ENCODE data around the gene RNF25. TPM values are rescaled to one million over a fixed set of nuclear protein-coding genes. Genes with fewer than 3 reads are reported as not detected.

The RNF25 gene, protein sequence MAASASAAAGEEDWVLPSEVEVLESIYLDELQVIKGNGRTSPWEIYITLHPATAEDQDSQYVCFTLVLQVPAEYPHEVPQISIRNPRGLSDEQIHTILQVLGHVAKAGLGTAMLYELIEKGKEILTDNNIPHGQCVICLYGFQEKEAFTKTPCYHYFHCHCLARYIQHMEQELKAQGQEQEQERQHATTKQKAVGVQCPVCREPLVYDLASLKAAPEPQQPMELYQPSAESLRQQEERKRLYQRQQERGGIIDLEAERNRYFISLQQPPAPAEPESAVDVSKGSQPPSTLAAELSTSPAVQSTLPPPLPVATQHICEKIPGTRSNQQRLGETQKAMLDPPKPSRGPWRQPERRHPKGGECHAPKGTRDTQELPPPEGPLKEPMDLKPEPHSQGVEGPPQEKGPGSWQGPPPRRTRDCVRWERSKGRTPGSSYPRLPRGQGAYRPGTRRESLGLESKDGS
- 41.3 TPM for polyA plus RNA-seq (2013, experiment 1 of 2; ENCODE audit: insufficient read length)
- polyA plus RNA-seq (2013, experiment 2 of 2; ENCODE audit: insufficient read length): 37.6 TPM

DNA sequence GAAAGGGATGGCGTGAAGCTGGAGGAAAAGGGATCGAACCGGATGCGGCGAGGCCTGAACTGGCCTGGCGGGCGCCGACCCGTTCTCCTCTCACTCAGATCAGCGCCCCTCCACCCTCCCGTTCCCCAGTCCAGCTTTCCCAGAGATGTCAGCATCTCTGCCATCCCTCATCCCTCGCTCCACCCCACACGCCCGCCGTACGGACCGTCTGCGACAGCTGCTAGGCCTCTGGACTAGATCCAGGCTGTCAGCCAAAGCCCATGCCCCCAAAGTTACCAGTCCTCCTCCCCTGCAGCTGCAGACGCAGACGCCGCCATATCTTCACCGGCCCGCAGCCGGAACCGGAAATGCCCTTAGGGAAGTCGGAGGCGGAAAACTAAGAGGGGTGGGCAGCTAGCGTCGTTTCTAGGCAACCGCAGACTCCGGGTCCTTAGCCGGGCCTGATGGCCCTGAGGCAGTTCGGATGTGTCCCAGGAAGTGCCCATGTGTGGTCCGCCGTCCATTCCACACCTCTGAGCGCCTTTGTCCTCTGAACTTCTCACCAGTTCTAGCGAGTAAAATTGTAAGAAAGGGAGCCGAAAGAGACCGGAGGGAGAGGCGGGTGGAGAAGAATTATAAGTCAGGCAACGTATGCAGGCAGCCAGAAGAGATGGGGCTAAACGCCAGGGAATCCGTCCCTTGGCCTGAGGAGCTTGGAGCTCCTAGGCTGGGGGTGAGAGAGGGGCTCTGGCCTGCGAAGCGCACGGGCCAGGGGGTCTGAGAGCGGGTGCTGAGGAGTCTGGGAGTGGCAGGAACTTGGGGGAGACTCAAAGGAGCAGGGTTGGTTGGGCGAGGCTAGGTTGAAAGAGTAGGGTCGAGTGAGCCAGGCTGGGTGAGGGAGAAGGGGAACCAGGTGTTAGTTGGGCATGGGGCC lies at the start of gene RNF25, which contains the start of gene STK36:
Gene RNF25 (minus strand): TSS at position 349 of the 913 bp plus-strand sequence. CDS start 32 bp downstream, at position 317.
Gene STK36 (plus strand): TSS at position 433 of the 913 bp plus-strand sequence. CDS start 744 bp downstream, outside the sequence.
- peak; percentile 92 for DNase-seq

DNA sequence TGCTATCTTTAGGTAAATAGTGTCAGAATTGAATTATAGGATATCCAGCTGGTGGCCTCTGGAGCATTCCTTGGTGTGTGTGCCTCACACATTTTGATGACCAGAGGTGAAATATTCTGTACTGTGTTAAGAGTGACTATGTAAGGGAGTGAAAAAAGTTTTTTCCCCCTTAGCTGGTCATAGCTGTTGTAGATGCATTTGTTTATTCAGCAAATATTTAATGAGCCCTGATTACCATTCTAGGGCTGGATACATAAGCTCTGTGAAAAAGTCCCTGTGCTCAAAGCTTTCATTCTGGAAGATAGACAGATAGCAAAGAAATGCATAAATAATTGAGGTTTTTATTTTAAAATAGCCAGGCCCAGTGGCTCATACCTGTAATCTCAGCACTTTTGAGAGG lies 49.7 kb upstream of the RNF25 start:
- no peak for DNase-seq

DNA sequence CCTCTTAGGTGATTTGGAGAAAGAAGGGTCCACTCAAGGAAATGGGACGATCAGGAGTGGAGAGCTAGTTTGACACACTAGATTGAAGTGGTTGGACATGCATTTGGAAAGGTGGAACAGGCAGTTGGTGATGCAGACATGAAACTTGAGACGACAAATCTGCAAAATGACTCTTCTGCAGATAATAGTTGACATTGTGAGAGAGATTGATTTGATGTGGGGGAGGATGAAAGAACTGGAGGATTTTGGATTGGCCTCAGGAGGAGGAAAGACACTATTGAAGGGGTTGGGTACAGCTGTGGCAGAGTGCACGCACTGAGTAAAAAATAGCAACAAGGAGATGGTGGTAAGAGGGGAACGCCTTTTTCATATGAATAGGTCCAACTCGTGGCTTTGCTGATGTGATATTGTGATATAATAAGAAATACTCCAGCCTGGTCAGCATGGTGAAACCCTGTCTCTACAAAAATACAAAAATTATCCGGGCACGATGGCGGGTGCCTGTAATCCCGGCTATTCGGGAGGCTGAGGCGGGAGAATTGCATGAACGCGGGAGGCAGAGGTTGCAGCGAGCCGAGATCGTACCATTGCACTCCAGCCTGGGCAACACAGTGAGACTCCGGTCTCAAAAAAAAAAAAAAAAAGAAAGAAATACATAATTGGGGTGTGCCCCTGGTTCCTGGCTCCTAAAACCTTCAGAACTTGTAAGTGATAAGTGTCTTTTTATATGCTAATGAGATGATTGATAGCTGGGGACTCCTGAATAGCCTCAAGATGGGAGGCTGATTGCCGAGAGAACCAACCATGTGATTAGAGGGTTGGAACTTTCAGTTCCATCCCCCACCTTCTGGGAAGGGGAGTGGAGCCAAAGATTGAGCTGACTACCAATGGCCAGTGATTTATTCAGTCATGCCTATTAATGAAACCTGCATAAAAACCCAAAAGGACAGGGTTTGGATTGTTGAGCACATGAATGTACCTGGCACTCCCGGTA lies 48.5 kb upstream of the RNF25 start:
- no peak for DNase-seq

DNA sequence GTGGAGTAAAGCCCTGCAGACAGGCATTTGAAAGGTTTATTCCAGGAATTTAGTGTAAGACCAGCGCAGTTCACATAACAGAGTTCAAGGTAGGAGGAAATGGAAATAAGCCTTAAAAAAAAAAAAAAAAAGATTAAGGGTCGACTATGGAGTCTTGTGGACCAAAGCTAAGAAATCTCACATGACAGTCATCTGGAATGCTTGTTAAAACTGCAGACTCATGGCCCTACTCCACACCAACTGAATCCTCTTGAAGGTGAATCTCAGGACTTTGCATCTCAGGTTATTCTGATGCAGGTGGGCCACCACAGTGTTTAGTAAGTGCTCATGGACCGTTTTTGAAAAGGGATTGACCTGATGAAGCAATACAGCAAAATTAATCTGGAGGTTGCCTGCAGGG lies 47.7 kb upstream of the RNF25 start:
- DNase-seq: no peak

DNA sequence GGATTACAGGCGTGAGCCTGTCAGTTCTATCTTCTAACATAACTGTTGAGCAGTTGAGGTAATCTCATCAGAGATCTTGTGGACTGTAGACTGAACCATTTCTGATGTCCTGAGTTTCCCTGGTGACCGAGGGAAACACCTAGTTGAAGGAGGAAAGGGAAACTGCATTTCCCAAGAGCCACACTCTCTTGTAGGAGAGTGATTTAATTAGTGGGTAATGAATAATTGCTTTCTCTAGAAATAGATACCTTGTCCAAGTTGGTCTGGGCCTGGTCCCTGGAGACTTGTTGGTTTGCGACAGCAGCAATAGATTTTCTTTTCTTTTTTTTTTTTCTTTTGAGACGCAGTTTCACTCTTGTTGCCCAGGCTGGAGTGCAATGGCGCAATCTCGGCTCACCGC lies 46.3 kb upstream of the RNF25 start:
- DNase-seq: no peak

DNA sequence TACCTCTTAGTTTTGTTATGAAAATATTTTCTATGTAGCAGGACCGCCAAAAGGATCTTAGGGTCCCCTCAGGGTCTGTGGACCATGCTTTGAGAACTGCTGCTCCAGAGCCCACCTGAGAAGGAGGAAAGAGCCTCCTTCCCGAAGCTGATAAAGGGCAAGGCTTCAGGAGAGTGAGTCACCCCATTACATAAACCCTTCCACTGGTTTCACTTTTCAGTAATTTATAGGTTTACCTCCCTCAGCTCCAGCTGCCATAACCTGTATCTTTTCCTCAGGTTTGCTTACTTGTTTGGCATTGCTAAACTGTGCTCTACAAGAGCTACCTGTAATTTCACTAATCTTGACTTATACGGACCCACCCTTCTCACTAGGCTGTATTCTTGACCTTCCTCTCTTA lies 45.5 kb upstream of the RNF25 start:
- DNase-seq: no peak

DNA sequence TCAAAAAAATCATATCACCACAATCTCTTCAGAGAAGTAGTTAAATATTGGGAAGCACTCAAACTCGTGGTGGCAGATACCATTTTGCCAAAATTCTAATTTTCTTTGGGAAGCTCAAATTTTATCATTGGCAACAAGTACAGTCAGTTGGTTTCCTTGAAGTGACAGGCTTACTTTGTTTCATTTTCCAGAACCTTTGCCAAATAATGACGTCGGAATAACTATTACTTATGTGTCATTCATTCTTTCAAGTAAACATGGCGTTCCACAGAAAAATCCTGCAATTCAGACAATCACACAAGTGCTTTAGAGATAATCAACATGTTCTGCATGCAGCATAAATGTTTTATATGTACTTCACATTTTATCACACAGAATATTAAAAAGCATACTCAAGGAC lies 44.3 kb upstream of the RNF25 start:
- DNase-seq: no peak

DNA sequence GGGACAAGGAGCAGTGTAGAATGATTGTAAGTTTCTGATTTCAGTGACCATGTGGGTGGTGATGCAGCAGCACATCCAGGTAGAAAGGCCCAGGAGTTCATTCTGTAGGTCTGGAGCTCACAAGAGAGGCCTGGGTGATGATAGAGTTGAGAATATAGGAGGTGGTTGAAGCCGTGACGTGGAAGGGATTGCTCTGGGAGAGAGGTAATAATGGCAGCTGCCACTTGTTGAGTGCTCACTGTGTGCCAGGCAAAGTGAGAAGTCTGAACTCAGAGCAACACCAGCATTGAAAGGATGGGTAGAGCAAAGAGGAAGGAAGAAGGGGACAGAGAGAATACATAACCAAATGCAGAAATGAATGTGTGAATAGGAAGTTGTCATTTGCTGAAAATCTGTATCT lies 42.1 kb upstream of the RNF25 start:
- DNase-seq: no peak

DNA sequence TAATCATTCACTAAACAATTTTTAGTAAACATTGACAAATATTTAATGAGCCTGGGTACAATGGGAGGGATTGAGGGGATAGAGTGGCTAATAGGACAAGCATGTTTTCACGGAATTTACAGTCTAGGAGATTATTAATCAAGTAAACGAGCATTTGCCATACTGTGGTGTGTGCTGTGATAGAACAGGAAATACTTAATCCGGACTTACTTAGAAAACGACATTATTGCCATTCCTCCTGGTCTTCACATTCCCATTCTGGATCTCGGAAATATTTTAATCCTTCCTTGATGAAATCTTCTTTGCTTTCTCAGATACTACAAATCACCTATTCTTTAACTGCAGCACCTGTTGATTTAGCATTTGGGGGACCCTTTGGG lies 39.7 kb upstream of the RNF25 start:
- DNase-seq: peak; percentile 33

DNA sequence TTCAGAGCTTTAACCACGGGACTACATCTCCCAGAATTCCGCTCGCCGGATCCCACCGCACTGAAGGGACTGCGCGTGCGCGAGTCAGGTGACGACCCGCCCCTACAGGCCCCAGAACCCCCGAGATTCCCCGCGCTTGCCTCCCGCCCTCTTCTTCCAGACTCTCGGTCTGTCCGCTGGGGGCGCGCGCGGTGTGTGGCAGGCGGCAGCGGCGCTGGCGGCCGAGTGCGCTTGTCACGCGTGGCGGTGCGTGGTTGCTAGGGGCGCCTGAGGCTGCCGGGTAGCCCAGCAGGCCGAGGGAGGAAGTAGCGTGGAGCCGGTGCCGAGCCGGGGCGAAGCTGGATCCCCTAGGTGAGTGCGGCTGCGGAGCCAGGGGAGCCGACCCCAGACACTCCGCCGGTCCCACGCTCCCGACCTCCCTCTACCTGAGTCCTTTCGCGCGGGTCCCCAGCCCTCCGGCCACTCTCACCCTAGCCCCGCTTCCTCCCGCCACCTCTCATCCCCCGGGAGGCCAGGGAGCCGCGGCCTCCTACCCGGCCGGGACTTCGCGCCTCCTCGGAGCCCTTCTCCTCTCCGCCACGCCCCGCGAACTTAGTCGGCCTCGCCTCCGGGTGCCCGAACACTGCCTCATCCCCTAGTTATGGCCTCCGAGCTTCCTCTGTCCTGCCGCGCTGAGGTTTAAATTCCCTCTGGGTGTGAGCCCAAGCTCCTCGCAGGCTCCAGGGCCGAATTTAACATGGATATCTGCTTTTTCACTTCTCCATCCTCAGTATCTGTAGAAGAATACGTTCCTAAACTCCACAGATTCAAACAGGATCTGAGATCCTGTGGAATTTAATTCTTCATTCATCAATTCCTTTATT lies 39.1 kb upstream of the RNF25 start, which contains the start of gene TTLL4:
Gene TTLL4 (plus strand): TSS at position 149 of the 863 bp plus-strand sequence. CDS start 26,842 bp downstream, outside the sequence.
- peak; percentile 97 for DNase-seq

DNA sequence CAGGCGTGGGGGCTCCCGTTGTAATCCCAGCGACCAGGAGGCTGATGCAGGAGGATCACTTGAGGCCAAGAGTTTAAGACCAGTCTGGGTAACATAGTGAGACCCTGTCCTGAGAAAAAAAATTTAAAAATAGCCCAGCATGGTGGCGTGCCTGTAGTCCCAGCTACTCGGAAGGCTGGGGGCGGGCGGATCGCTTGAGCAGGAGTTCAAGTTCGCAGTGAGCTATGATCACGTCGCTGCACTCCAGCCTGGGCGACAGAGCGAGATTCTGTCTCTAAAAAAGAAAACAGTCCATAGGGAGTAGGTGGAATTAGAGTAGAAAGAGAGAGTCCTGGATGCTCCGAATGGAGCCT lies 38.5 kb upstream of the RNF25 start:
- no peak for DNase-seq

DNA sequence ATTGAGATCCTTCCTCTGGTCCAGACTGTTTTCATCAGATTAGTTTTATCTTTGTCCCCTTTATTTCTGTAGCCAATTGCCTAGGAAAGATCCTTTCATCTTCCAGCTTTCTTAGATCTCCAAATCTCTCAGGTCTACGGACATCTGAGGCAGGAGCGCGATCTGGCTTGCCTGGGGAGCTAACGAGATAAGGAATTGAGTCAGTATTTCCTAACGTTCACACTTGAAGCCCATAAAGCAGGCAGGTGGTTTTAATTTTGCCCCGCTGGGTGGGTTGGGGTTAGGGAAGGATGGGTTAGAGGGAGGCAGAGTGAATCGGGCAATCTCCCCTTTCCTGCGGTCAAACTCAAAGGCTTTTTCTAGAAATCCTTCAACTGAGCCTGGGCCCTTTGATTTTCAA lies 38.1 kb upstream of the RNF25 start:
- DNase-seq: no peak

DNA sequence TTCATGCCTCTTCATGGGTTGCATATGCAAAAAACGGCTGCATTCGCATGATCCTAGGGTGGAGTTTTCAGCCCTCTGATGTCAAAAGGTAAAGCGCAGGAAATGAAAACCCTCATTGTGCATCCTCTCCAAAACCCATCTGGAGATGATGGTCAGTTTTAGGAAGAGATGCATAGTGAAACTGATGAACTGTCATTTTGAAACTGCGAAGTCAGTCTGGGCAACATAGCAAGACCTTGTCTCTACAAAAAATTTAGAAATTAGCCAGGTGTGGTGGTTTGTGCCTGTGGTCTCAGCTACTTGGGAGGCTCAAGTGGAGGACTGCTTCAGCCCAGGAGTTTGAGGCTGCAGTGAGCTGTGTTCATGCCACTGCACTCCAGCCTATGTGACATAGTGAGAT lies 36.3 kb upstream of the RNF25 start:
- DNase-seq: no peak

DNA sequence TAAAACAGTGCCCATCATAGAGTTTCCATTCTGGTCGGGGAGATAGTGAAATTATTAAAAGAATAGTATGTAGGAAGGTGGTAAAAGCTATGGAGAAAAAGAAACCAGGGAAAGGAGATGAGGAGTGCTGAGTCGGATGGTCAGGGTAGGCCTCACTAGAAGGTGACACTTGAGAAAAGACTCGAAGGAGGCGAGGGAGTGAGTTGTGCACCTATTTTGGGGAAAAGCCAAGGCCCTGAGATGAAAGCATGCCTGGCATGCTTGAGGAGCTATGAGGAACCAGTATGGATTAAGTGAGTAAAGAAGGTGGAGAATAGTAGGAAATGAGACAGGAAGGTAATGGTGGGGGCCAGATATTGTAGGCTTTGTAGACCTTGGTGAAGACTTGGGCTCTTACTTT lies 31.5 kb upstream of the RNF25 start:
- DNase-seq: no peak

DNA sequence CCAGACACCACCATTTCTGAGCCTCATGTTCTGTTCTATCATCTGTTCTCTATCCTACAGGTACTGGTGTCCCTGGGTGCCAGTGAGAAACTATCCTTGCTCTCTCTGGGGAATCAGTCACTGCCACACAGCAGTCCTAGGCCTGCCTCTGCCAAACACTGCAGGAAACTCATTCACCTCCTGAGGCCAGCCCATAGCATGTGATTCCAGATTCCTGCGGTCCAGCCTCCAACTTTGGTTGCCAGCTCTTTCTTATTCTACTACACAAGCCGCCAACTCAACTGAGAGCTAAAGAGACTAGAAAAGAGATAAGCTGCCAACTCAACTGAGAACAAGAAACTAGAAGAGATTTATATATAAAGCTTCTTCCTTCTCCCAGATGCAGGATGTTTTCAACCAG lies 30.0 kb upstream of the RNF25 start:
- no peak for DNase-seq

DNA sequence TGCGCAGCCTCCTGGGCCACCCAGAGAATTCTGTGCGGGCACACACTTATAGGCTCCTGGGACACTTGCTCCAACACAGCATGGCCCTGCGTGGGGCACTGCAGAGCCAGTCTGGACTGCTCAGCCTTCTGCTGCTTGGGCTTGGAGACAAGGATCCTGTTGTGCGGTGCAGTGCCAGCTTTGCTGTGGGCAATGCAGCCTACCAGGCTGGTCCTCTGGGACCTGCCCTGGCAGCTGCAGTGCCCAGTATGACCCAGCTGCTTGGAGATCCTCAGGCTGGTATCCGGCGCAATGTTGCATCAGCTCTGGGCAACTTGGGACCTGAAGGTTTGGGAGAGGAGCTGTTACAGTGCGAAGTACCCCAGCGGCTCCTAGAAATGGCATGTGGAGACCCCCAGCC lies 27.1 kb upstream of the RNF25 start:
- no peak for DNase-seq

DNA sequence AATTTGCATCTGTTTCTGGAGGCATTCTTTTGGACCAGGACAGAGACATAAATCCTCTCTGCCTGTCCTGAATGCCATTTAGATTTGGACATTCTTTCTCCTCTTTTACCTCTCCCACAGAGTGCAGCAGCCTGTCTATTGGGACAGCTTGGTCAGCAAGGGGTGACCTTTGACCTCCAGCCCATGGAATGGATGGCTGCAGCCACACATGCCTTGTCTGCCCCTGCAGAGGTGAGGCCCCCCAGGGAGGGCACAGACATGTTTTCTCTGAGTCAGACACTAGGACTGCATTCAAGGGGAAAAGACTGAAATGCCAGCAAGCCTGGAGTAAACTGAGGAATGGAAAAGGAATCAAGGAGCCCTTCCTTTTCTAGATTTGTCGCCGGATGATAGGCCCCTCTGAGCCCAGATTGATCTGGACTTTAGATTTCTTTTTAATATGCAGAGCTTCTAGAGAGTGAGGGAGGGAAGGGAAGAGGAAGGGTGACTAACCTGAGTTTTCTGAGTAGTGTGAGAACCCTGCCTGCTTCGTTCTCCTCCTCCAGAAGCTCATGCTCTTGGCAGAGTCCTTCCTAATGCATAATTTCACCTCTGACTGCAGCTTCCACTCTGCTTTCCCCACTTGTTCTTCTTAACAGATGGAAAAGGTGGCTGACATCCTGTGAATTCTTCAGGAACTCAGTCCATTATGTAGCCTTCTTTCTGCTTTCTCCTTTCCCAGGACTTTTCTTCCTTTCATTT lies 22.8 kb upstream of the RNF25 start:
- DNase-seq: no peak

DNA sequence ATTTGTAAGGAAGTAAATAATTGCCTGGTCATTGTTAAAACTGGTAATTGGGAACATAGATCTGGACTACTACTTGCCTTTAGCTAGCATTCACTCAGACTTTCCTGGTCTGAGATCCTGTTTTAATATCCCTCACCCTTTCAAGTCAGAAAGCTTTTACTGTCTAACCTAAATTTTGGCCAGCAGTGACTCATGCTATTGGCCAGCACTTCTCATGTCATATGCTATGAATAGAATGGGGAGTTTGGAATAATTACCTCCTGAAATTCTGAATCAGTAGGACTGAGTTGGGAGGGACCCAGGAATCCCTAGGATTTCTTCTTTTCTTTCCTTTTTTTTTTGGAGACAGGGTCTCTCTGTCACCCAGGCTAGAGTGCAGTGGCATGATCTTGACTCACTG lies 19.4 kb upstream of the RNF25 start:
- DNase-seq: peak; percentile 22

DNA sequence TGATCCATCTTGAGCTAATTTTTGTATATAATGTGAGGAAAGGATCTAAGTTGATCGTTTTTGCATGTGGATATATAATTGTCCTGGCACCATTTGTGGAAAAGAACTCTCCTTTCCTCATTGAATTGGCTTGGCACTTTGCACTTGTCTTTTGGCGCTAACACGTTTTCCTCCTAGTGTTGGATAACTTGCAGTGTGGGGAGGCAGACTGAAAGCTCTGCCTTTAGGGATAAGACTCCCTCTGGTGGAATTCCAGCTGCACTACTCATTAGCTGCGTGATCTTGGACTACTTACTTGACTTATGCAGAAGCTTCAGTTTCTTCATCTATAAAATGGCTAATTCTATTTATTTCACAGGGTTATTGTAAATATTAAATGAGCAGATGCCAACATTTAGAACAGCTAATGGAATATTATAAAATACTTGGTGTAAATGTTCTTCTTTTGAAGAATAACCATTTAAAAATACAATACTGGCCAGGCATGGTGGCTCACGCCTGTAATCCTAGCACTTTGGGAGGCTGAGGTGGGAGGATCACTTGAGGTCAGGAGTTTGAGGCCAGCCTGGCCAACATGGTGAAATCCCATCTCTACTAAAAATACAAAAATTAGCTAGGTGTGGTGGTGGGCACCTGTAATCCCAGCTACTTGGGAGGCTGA lies 15.7 kb upstream of the RNF25 start:
- DNase-seq: peak; percentile 78

DNA sequence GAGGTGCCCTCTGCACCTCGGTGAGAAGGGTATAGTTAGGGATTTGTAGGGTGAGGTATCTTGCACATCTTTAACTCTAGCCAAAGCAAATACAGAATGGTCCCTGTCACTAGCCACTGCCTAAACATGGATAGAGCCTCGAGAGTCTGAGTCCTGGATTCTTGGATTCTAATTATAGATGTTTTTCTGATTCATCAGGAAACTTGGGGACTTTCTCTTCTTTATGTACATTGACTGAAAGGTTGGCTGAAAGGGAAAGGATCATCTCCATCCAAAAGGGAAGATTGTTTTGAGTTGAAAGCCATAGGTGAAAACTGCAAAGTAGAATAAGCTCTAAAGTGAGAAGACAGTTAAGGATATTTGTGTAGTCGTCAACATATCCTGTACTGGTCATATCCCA lies 8.3 kb upstream of the RNF25 start:
- DNase-seq: no peak

Data from fibroblast of skin of scalp (primary cell).